OCI-LY7 (cell line): Measurements from ENCODE around the gene NUDT14. TPM values are rescaled to one million over a fixed set of nuclear protein-coding genes. Genes with fewer than 3 reads are reported as not detected.

ENCODE experiments used
- BruUV-seq: library from RNA; stranded (reverse); fragments of 400-500 nt; replicated peaks from 2 replicates; lab custom pipeline; 2021; lab: Mats Ljungman, UMichigan
- CTCF ChIA-PET: fragments of 300-600 bp; sonication (Branson Sonifier 250); formaldehyde crosslinking; loops from one replicate; lab custom pipeline; 2022; ENCODE audit warnings: antibody characterized with exemption; ENCODE audit not compliant: unreplicated experiment; lab: Charles Lee
- POLR2A ChIA-PET: fragments of 300-600 bp; sonication (Branson Sonifier 250); formaldehyde crosslinking; loops from one replicate; lab custom pipeline; 2022; ENCODE audit warnings: antibody characterized with exemption; lab: Charles Lee
- DNase-seq: peaks from one replicate; pipeline ENCODE4 v3.0.0-alpha.2; 2015; ENCODE audit warnings: low spot score
- H2AFZ ChIP-seq: fragments of 200-600 bp; sonication (generic), shearing (Covaris generic); 2 replicates; pipeline ENCODE4 v1.6.1; 2014; ENCODE audit warnings: mild to moderate bottlenecking, antibody characterized with exemption, low read length, moderate library complexity
- H3K27ac ChIP-seq: fragments of 200-600 bp; sonication (generic); 2 replicates; pipeline ENCODE4 v1.5.1; 2014; ENCODE audit warnings: mixed run types, low read depth, mild to moderate bottlenecking, moderate library complexity, low read length, inconsistent platforms; ENCODE audit not compliant: poor library complexity, severe bottlenecking
- H3K36me3 ChIP-seq: fragments of 200-600 bp; sonication (generic); 2 replicates; pipeline ENCODE4 v1.6.1; 2014; ENCODE audit warnings: mild to moderate bottlenecking, antibody characterized with exemption, low read length, moderate library complexity, mixed read lengths; ENCODE audit not compliant: insufficient read depth
- H3K4me1 ChIP-seq: fragments of 200-600 bp; sonication (generic); 2 replicates; pipeline ENCODE4 v1.5.1; 2014; ENCODE audit warnings: mild to moderate bottlenecking, low read length; ENCODE audit not compliant: insufficient read depth, poor library complexity, severe bottlenecking
- H3K4me2 ChIP-seq: fragments of 200-600 bp; sonication (generic); 2 replicates; pipeline ENCODE4 v1.6.1; 2014; ENCODE audit warnings: mild to moderate bottlenecking, low read length
- H3K4me3 ChIP-seq: fragments of 200-600 bp; sonication (generic); 2 replicates; pipeline ENCODE4 v1.5.1; 2014; ENCODE audit warnings: mild to moderate bottlenecking, low read depth, low read length; ENCODE audit not compliant: poor library complexity, severe bottlenecking
- H3K79me2 ChIP-seq: fragments of 200-600 bp; sonication (generic); 2 replicates; pipeline ENCODE4 v1.6.1; 2016; ENCODE audit warnings: low read depth, mild to moderate bottlenecking, low read length, moderate library complexity, mixed read lengths; ENCODE audit not compliant: insufficient read depth
- H3K9me2 ChIP-seq: fragments of 200-600 bp; sonication (generic); 2 replicates; pipeline ENCODE4 v1.6.1; 2016; ENCODE audit warnings: mild to moderate bottlenecking, low read length, mixed read lengths; ENCODE audit not compliant: insufficient read depth
- H3K9me3 ChIP-seq: fragments of 200-600 bp; sonication (generic); 2 replicates; pipeline ENCODE4 v1.6.1; 2014; ENCODE audit warnings: mild to moderate bottlenecking, mixed run types, low read length, mixed read lengths
- H4K20me1 ChIP-seq: fragments of 200-600 bp; sonication (generic); 2 replicates; pipeline ENCODE4 v1.6.1; 2014; ENCODE audit warnings: mild to moderate bottlenecking, antibody characterized with exemption, low read length, moderate library complexity, mixed read lengths; ENCODE audit not compliant: insufficient read depth
- EZH2phosphoT487 ChIP-seq: fragments of 200-600 bp; sonication (generic); IDR thresholded peaks from 2 replicates; pipeline ENCODE4 v1.6.1; 2018; ENCODE audit warnings: low read depth, borderline replicate concordance, mild to moderate bottlenecking, mixed run types, antibody characterized with exemption, low read length, moderate library complexity, mixed read lengths
- intact Hi-C: fragments of 100-400 bp; cut with micrococcal nuclease; formaldehyde crosslinking; loops from one replicate; pipeline ENCODE4 v1.10.0; 2022; ENCODE audit not compliant: unreplicated experiment
- total RNA-seq, 2 experiments: library from RNA; depleted of rRNA in 1 of 2; stranded (reverse); fragments of >200 nt in 1 of 2; shearing (Covaris generic) in 1 of 2; gene quantifications; 2 replicates each; pipeline ENCODE4 v1.2.3, GENCODE V29; 2014 to 2022
- TF ChIP-seq, protein P1 (sequence below): fragments of 200-600 bp; sonication (generic); conservative IDR thresholded peaks from 2 replicates; pipeline ENCODE4 v1.5.1; 2014; ENCODE audit warnings: mild to moderate bottlenecking, antibody characterized with exemption, low read length, moderate library complexity, mixed read lengths

The NUDT14 gene
- total RNA-seq, 2 experiments from 2014 or later, result 32.1 to 37.5 TPM

GRCh38 chr14:105169776-105170655, 11.1 kb downstream of the NUDT14 start:
- peak; percentile 34 for DNase-seq
- H4K20me1 ChIP-seq, result no peaks in the 10 kb centered on the region; the same call in 1 of the 2 replicates
- H3K9me3 ChIP-seq, result no peaks in the 10 kb centered on the region
- peaks cover 51% of the 10 kb centered on the region for H3K4me1 ChIP-seq
- H3K36me3 ChIP-seq, result no peaks in the 10 kb centered on the region
- no peaks in the 10 kb centered on the region for H3K79me2 ChIP-seq
- BruUV-seq, result no TSS peak
- CTCF ChIA-PET, result no interaction called here
- no peak overlapping the region for H3K4me3 ChIP-seq
- intact Hi-C loops, result no loop called here
- peak overlapping the region; percentile 18 for H3K27ac ChIP-seq
- POLR2A ChIA-PET, result interaction anchor here (1.0 kb wide), 1 partner anchor 12 kb away, joined by 3 read pairs; no protein-coding TSS in a partner anchor
- H3K9me2 ChIP-seq, result no peaks in the 10 kb centered on the region
- peak overlapping the region; percentile 78 for H3K4me2 ChIP-seq
- TF ChIP-seq, protein P1, sequence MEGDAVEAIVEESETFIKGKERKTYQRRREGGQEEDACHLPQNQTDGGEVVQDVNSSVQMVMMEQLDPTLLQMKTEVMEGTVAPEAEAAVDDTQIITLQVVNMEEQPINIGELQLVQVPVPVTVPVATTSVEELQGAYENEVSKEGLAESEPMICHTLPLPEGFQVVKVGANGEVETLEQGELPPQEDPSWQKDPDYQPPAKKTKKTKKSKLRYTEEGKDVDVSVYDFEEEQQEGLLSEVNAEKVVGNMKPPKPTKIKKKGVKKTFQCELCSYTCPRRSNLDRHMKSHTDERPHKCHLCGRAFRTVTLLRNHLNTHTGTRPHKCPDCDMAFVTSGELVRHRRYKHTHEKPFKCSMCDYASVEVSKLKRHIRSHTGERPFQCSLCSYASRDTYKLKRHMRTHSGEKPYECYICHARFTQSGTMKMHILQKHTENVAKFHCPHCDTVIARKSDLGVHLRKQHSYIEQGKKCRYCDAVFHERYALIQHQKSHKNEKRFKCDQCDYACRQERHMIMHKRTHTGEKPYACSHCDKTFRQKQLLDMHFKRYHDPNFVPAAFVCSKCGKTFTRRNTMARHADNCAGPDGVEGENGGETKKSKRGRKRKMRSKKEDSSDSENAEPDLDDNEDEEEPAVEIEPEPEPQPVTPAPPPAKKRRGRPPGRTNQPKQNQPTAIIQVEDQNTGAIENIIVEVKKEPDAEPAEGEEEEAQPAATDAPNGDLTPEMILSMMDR, result no peak
- no peak for TF ChIP-seq EZH2phosphoT487
- no peak overlapping the region for H2AFZ ChIP-seq

GRCh38 chr14:105168979-105169507, 12.1 kb downstream of the NUDT14 start:
- POLR2A ChIA-PET, result no interaction called here
- peak; percentile 55 for DNase-seq

More at GRCh38 chr14:105168979-105169507, 12.1 kb downstream of the NUDT14 start:
- Histone ChIP-seq H3K36me3 (no peaks in the 10 kb centered on the region), H3K27ac (no peak overlapping the region), H4K20me1 (no peaks in the 10 kb centered on the region; the same call in 1 of the 2 replicates), H3K9me2 (no peaks in the 10 kb centered on the region), H3K4me2 (peak overlapping the region; percentile 78), H3K4me3 (peak overlapping the region; percentile 62), H2AFZ (no peak overlapping the region), H3K79me2 (no peaks in the 10 kb centered on the region), H3K4me1 (peaks cover 41% of the 10 kb centered on the region), H3K9me3 (no peaks in the 10 kb centered on the region)
- BruUV-seq, result no TSS peak
- CTCF ChIA-PET, result no interaction called here
- TF ChIP-seq, protein P1, result peak; percentile 82
- no peak for TF ChIP-seq EZH2phosphoT487
- intact Hi-C loops, result no loop called here
